Liver (tissue), 9 donors: ENCODE measurements around the gene ALDH1A2. TPM values are rescaled to one million over a fixed set of nuclear protein-coding genes. Genes with fewer than 3 reads are reported as not detected.

Experiments used
- DNase-seq: peaks from one replicate; pipeline ENCODE4 v3.0.0-alpha.2; 2017; ENCODE audit warnings: low spot score
- H3K27ac ChIP-seq, 2 donors: one replicate each; pipeline ENCODE4 v1.7.0; 2013; ENCODE audit warnings: inconsistent platforms in 2 of 2, low read length in 2 of 2, control low read depth in 1 of 2, low read depth in 1 of 2, mild to moderate bottlenecking in 1 of 2
- H3K27me3 ChIP-seq, 4 donors: one replicate each; pipeline versions ENCODE4 v1.6.1 to v1.7.0; 2013; ENCODE audit warnings: low read length in 3 of 4, inconsistent platforms in 1 of 4, mild to moderate bottlenecking in 1 of 4, moderate library complexity in 1 of 4; ENCODE audit not compliant: control insufficient read depth in 4 of 4, insufficient read depth in 4 of 4
- H3K36me3 ChIP-seq, 4 donors: one replicate each; pipeline versions ENCODE4 v1.6.1 to v1.7.0; 2013; ENCODE audit warnings: low read length in 3 of 4, mild to moderate bottlenecking in 3 of 4, low read depth in 1 of 4, moderate library complexity in 1 of 4; ENCODE audit not compliant: control insufficient read depth in 4 of 4, insufficient read depth in 3 of 4
- H3K4me1 ChIP-seq, 4 donors: one replicate each; pipeline versions ENCODE4 v1.6.1 to v1.7.0; 2013; ENCODE audit warnings: low read length in 3 of 4, mild to moderate bottlenecking in 3 of 4, moderate library complexity in 1 of 4; ENCODE audit not compliant: control insufficient read depth in 4 of 4, insufficient read depth in 4 of 4
- H3K4me3 ChIP-seq, 3 donors: one replicate each; pipeline versions ENCODE4 v1.6.1 to v1.7.0; 2013; ENCODE audit warnings: low read length in 3 of 3, control low read depth in 1 of 3, low read depth in 1 of 3, mild to moderate bottlenecking in 1 of 3
- H3K9ac ChIP-seq, 2 donors: one replicate each; pipeline ENCODE4 v1.7.0; 2013; ENCODE audit warnings: low read length in 2 of 2, mild to moderate bottlenecking in 2 of 2, moderate library complexity in 2 of 2, control low read depth in 1 of 2, low read depth in 1 of 2
- H3K9me3 ChIP-seq, 4 donors: one replicate each; pipeline versions ENCODE4 v1.6.1 to v1.7.0; 2013; ENCODE audit warnings: low read length in 3 of 4; ENCODE audit not compliant: control insufficient read depth in 4 of 4
- ATF3 ChIP-seq: IDR thresholded peaks from 2 replicates; pipeline ENCODE4 v1.6.1; 2016; ENCODE audit warnings: antibody characterized with exemption
- CTCF ChIP-seq: fragments of 150-350 bp; IDR thresholded peaks from 2 replicates; pipeline ENCODE4 v1.5.1; 2017; ENCODE audit warnings: improper control_type of control experiment, low read depth, low read length; ENCODE audit not compliant: missing input control
- EGR1 ChIP-seq, 2 donors: IDR thresholded peaks; 2 replicates each; pipeline ENCODE4 v1.6.1; 2016 to 2018; ENCODE audit warnings: antibody characterized with exemption in 2 of 2, low read depth in 2 of 2
- FOXA1 ChIP-seq: IDR thresholded peaks from 2 replicates; pipeline ENCODE4 v1.6.1; 2016; ENCODE audit warnings: antibody characterized with exemption
- FOXA2 ChIP-seq: IDR thresholded peaks from 2 replicates; pipeline ENCODE4 v1.6.1; 2016; ENCODE audit warnings: antibody characterized with exemption
- GABPA ChIP-seq, 2 donors: IDR thresholded peaks in 1 of 2; conservative IDR thresholded peaks in 1 of 2; 2 replicates each; pipeline ENCODE4 v1.6.1; 2016; ENCODE audit warnings: antibody characterized with exemption in 2 of 2, mild to moderate bottlenecking in 1 of 2, moderate library complexity in 1 of 2
- HNF4A ChIP-seq, 2 donors: conservative IDR thresholded peaks; 2 replicates each; pipeline ENCODE4 v1.6.1; 2016; ENCODE audit warnings: antibody characterized with exemption in 2 of 2, mild to moderate bottlenecking in 2 of 2
- HNF4G ChIP-seq: IDR thresholded peaks from 2 replicates; pipeline ENCODE4 v1.6.1; 2016; ENCODE audit warnings: antibody characterized with exemption
- JUND ChIP-seq, 2 donors: IDR thresholded peaks; 2 replicates each; pipeline ENCODE4 v1.6.1; 2016; ENCODE audit warnings: antibody characterized with exemption in 2 of 2
- MAX ChIP-seq: IDR thresholded peaks from 2 replicates; pipeline ENCODE4 v1.6.1; 2016; ENCODE audit warnings: antibody characterized with exemption
- NR2F2 ChIP-seq: IDR thresholded peaks from 2 replicates; pipeline ENCODE4 v1.6.1; 2016; ENCODE audit warnings: antibody characterized with exemption
- RAD21 ChIP-seq, 2 donors: IDR thresholded peaks; 2 replicates each; pipeline ENCODE4 v1.6.1; 2016; ENCODE audit warnings: antibody characterized with exemption in 2 of 2, mild to moderate bottlenecking in 2 of 2
- RXRA ChIP-seq, 2 donors: IDR thresholded peaks; 2 replicates each; pipeline ENCODE4 v1.6.1; 2017 to 2018; ENCODE audit warnings: antibody characterized with exemption in 2 of 2, mild to moderate bottlenecking in 1 of 2
- TAF1 ChIP-seq: conservative IDR thresholded peaks from 2 replicates; pipeline ENCODE4 v1.6.1; 2016; ENCODE audit warnings: antibody characterized with exemption, mild to moderate bottlenecking
- YY1 ChIP-seq: IDR thresholded peaks from 2 replicates; pipeline ENCODE4 v1.6.1; 2016; ENCODE audit warnings: antibody characterized with exemption, mild to moderate bottlenecking
- ZBTB33 ChIP-seq: IDR thresholded peaks from 2 replicates; pipeline ENCODE4 v1.6.1; 2016; ENCODE audit warnings: antibody characterized with exemption
- WGBS: extraction: QIAGEN DNeasy Blood & Tissue Kit; methylation state at CpG from one replicate; pipeline ENCODE4 v1.1.7; 2013; 5-methylcytosine and 5-hydroxymethylcytosine counted together
- polyA plus RNA-seq, 2 donors: library from polyadenylated mRNA; stranded (reverse) in 1 of 2; unstranded in 1 of 2; fragments of 200-250 nt in 1 of 2; fragments of >200 nt in 1 of 2; fragmentation: Nextera tagmentation in 1 of 2; extraction: Ambion mirVana in 1 of 2; gene quantifications; one replicate each; pipeline versions ENCODE4 v1.2.1 to v1.2.3, GENCODE V29; 2013 to 2015
- total RNA-seq, 2 donors: library from RNA; depleted of rRNA; stranded (reverse); fragments of >200 nt; gene quantifications; one replicate each; pipeline ENCODE4 v1.2.3, GENCODE V29; 2014
- donor health status: healthy.
- donor health status: healthy.
- donor health status: healthy.
- donor health status: healthy.
- donor health status: healthy.

Gene ALDH1A2
- total and polyA plus RNA-seq, 4 donors: 1.2 to 22.7 (median 14.0) TPM

- no peak overlapping the region for H3K9ac ChIP-seq
- TF ChIP-seq NR2F2: no peak
- H3K36me3 ChIP-seq: no peaks in the 10 kb centered on the region
- no peak overlapping the region for H3K27ac ChIP-seq
- no peaks in the 10 kb centered on the region for H3K4me1 ChIP-seq
- H3K4me3 ChIP-seq: no peak overlapping the region
- 84% methylated on average over 2 of the region's 2 CpGs for whole genome bisulfite sequencing
- DNase-seq: no peak
- H3K9me3 ChIP-seq: no peaks in the 10 kb centered on the region
- H3K27me3 ChIP-seq: peaks cover 0 to 3% (median 0%) of the 10 kb centered on the region in 4 donors
These were observed 21.0 kb downstream of the ALDH1A2 start for GRCh38 chr15:58044551-58044950.

- peaks cover 0 to 6% (median 2%) of the 10 kb centered on the region in 4 donors for H3K4me1 ChIP-seq
- DNase-seq: no peak
- H3K9me3 ChIP-seq: no peaks in the 10 kb centered on the region
- 46% methylated on average over 5 of the region's 5 CpGs for WGBS
- no peaks in the 10 kb centered on the region for H3K36me3 ChIP-seq
- peaks cover 0 to 3% (median 0%) of the 10 kb centered on the region in 4 donors for H3K27me3 ChIP-seq
- H3K4me3 ChIP-seq: no peak overlapping the region
- TF ChIP-seq RAD21 (IDR thresholded peaks at IDR 0.05) (peak; percentile 52 to 73), CTCF (peak; percentile 54), FOXA2 (no peak)
- H3K9ac ChIP-seq: no peak overlapping the region
- no peak overlapping the region for H3K27ac ChIP-seq
These were observed 22.2 kb downstream of the ALDH1A2 start for GRCh38 chr15:58043192-58043903.

GRCh38 chr15:58042006-58042405, 23.5 kb downstream of the ALDH1A2 start:
- Histone ChIP-seq H3K27ac (no peak overlapping the region), H3K4me3 (no peak overlapping the region), H3K9ac (no peak overlapping the region), H3K4me1 (peaks cover 0 to 8% (median 2%) of the 10 kb centered on the region in 4 donors), H3K27me3 (peaks cover 0 to 3% (median 0%) of the 10 kb centered on the region in 4 donors), H3K9me3 (no peaks in the 10 kb centered on the region), H3K36me3 (no peaks in the 10 kb centered on the region)
- no peak for DNase-seq
- TF ChIP-seq MAX (no peak), TAF1 (no peak), GABPA (IDR thresholded peaks at IDR 0.05 in 1 of 2, conservative IDR thresholded peaks at IDR 0.05 in 1 of 2) (no peak), YY1 (no peak), RAD21 (IDR thresholded peaks at IDR 0.05) (no peak), HNF4G (no peak), ATF3 (no peak), FOXA2 (no peak), CTCF (no peak), NR2F2 (no peak), HNF4A (conservative IDR thresholded peaks at IDR 0.05) (no peak), FOXA1 (no peak), ZBTB33 (no peak), JUND (IDR thresholded peaks at IDR 0.05) (no peak), RXRA (IDR thresholded peaks at IDR 0.05) (no peak), EGR1 (IDR thresholded peaks at IDR 0.05; ENCODE audit: low read depth in 2 of 2) (no peak)
- WGBS: 82% methylated on average over 3 of the region's 3 CpGs
